ENCODE measurements around the gene PKP2.

The PKP2 gene

GRCh38 chr12:32897687-32898573 is 1.4 kb upstream of the PKP2 start:
- TF ChIP-seq FOXM1 (IDR thresholded peaks at IDR 0.05; ENCODE audit: borderline replicate concordance, low read depth) (no peak), EGR1 (IDR thresholded peaks at IDR 0.05) (no peak), NFIC (IDR thresholded peaks at IDR 0.05) (no peak), TAF1 (IDR thresholded peaks at IDR 0.05; ENCODE audit: low read depth) (no peak), ZBTB7A (IDR thresholded peaks at IDR 0.05; ENCODE audit: low read depth) (no peak), CEBPB (IDR thresholded peaks at IDR 0.05) (no peak), CREB1 (IDR thresholded peaks at IDR 0.05; ENCODE audit: low read depth) (no peak), YY1 (IDR thresholded peaks at IDR 0.05; ENCODE audit: low read depth) (no peak), USF1 (IDR thresholded peaks at IDR 0.05) (no peak), TCF12 (IDR thresholded peaks at IDR 0.05; ENCODE audit: low read depth) (no peak), RAD21 (IDR thresholded peaks at IDR 0.05; ENCODE audit: low read depth) (no peak), REST (IDR thresholded peaks at IDR 0.05; ENCODE audit: low read depth) (no peak), EP300 (IDR thresholded peaks at IDR 0.05; ENCODE audit: borderline replicate concordance) (no peak), TEAD4 (IDR thresholded peaks at IDR 0.05) (no peak)
- TF ChIP-seq, protein P1, sequence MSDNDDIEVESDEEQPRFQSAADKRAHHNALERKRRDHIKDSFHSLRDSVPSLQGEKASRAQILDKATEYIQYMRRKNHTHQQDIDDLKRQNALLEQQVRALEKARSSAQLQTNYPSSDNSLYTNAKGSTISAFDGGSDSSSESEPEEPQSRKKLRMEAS (IDR thresholded peaks at IDR 0.05) = no peak

- no peak for TF ChIP-seq CEBPB (IDR thresholded peaks at IDR 0.05)
- no peak; the same call in 1 of the 2 replicates for TF ChIP-seq CREB1 (IDR thresholded peaks at IDR 0.05; ENCODE audit: low read depth)
- TF ChIP-seq, protein P1 (IDR thresholded peaks at IDR 0.05) = no peak
- TF ChIP-seq TCF12 (IDR thresholded peaks at IDR 0.05; ENCODE audit: low read depth) = no peak
- TF ChIP-seq FOXM1 (IDR thresholded peaks at IDR 0.05; ENCODE audit: borderline replicate concordance, low read depth) = no peak; the same call in 1 of the 2 replicates
- no peak for TF ChIP-seq YY1 (IDR thresholded peaks at IDR 0.05; ENCODE audit: low read depth)
Measured at GRCh38 chr12:32897281-32897610, 669 bp upstream of the PKP2 start.

GRCh38 chr12:32895688-32896431 is 717 bp downstream of the PKP2 start:
- TF ChIP-seq RAD21 (IDR thresholded peaks at IDR 0.05; ENCODE audit: low read depth) = no peak
- TF ChIP-seq ZBTB7A (IDR thresholded peaks at IDR 0.05; ENCODE audit: low read depth) = peak; percentile 46; the same call in 1 of the 2 replicates
- no peak for TF ChIP-seq FOXM1 (IDR thresholded peaks at IDR 0.05; ENCODE audit: borderline replicate concordance, low read depth)
- TF ChIP-seq EP300 (IDR thresholded peaks at IDR 0.05; ENCODE audit: borderline replicate concordance) = 0 out of 2 replicates have a peak, but pooled peaks have one; percentile 15

DNA sequence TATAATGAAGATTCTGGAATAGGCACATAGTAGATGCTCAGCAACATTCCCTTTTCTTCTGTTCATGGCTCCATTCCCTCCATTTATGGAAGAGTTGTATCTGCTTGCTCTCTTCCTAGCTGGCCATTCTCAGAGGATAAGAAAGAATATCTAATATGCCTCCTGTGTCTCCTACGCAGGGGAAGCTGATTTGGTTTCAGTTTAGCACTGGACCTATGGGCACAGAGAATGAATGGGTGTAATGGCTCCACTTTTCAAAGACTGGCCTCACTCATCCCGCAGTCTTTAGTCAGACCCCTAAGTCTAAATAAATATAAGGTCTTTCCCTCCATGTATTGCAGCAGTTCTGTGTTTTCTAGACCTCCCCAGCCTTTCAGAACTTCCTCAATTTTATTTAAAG is 2.0 kb downstream of the PKP2 start:
- no peak for TF ChIP-seq TCF12 (IDR thresholded peaks at IDR 0.05; ENCODE audit: low read depth)
- TF ChIP-seq, protein P1 (IDR thresholded peaks at IDR 0.05) = no peak
- no peak for TF ChIP-seq NFIC (IDR thresholded peaks at IDR 0.05)
- TF ChIP-seq CREB1 (IDR thresholded peaks at IDR 0.05; ENCODE audit: low read depth) = no peak
- TF ChIP-seq FOXM1 (IDR thresholded peaks at IDR 0.05; ENCODE audit: borderline replicate concordance, low read depth) = no peak
- TF ChIP-seq TEAD4 (IDR thresholded peaks at IDR 0.05) = no peak
- TF ChIP-seq TAF1 (IDR thresholded peaks at IDR 0.05; ENCODE audit: low read depth) = no peak
- no peak for TF ChIP-seq EP300 (IDR thresholded peaks at IDR 0.05; ENCODE audit: borderline replicate concordance)
- TF ChIP-seq YY1 (IDR thresholded peaks at IDR 0.05; ENCODE audit: low read depth) = no peak
- TF ChIP-seq RAD21 (IDR thresholded peaks at IDR 0.05; ENCODE audit: low read depth) = no peak
- TF ChIP-seq CEBPB (IDR thresholded peaks at IDR 0.05) = no peak
- TF ChIP-seq EGR1 (IDR thresholded peaks at IDR 0.05) = no peak
- no peak for TF ChIP-seq ZBTB7A (IDR thresholded peaks at IDR 0.05; ENCODE audit: low read depth)
- no peak for TF ChIP-seq REST (IDR thresholded peaks at IDR 0.05; ENCODE audit: low read depth)
- no peak for TF ChIP-seq USF1 (IDR thresholded peaks at IDR 0.05)

GRCh38 chr12:32893458-32893857 is 3.1 kb downstream of the PKP2 start:
- TF ChIP-seq YY1 (IDR thresholded peaks at IDR 0.05; ENCODE audit: low read depth) (no peak), CEBPB (IDR thresholded peaks at IDR 0.05) (no peak), EGR1 (IDR thresholded peaks at IDR 0.05) (no peak)
- TF ChIP-seq, protein P1 (IDR thresholded peaks at IDR 0.05) = no peak

All from Ishikawa (cell line).